WERI-Rb-1 (cell line): ENCODE measurements around the gene HECTD2.

Source experiments
- DNase-seq: peaks from one replicate; pipeline ENCODE4 v3.0.0-alpha.2; 2020
- H3K27ac ChIP-seq: fragments of 250-450 bp; sonication (Bioruptor Pico); 2 replicates; pipeline ENCODE4 v1.5.1; 2020; ENCODE audit warnings: mild to moderate bottlenecking, moderate library complexity
- H3K27me3 ChIP-seq: fragments of 250-450 bp; sonication (Bioruptor Pico); 2 replicates; pipeline ENCODE4 v1.5.1; 2021; ENCODE audit warnings: mild to moderate bottlenecking, low read depth, moderate library complexity; ENCODE audit not compliant: insufficient read depth, severe bottlenecking
- H3K36me3 ChIP-seq: fragments of 250-450 bp; sonication (Bioruptor Pico); 2 replicates; pipeline ENCODE4 v1.5.1; 2020; ENCODE audit warnings: mild to moderate bottlenecking, moderate library complexity
- H3K4me3 ChIP-seq: 2 replicates; pipeline ENCODE4 v1.5.1; 2011; ENCODE audit warnings: low read depth, mild to moderate bottlenecking, control low read depth, low read length
- H3K9me3 ChIP-seq: fragments of 250-450 bp; sonication (Bioruptor Pico); 2 replicates; pipeline ENCODE4 v1.5.1; 2021; ENCODE audit warnings: mild to moderate bottlenecking, moderate library complexity; ENCODE audit not compliant: severe bottlenecking
- TF ChIP-seq, protein P1 (sequence below): IDR thresholded peaks from 2 replicates; pipeline ENCODE4 v1.5.1; 2011; ENCODE audit warnings: low read depth, mild to moderate bottlenecking, control low read depth, inconsistent platforms, low read length

HECTD2 gene

DNA sequence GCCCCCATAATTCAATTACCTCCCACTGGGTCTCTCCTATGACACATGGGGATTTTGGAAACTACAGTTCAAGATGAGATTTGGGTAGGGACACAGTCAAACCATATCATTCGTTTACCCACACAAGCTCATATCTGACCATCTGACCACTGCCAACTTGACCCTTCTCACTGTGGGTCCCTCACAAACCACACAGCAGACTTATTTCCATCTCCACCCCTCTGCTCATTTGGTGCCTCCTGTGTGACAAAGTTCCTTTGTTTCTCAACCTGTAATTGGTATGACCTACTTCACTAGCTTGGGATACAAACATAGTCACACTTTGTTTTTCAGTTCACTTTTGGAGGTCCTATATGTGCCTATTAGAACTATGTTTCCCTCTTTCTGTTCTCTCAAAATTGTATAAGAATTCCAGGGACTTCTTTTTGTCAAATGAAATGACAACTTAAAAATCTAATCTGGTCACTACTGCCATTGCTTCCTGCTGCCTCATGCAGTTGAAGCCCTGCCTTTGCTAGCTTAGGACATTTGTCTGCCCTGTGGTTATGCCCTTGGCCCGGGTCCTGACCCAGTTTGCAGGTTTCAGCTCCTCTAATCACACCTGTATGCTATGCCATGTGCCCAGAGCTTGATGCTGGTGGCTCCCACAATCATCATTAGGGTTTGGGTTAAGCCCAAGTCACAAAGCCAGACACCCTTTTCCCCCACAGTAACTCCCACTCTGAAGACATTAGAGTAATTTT, 152.9 kb downstream of the HECTD2 start:
- Histone ChIP-seq H3K9me3 (peaks cover 5% of the 10 kb centered on the region), H3K27me3 (no peaks in the 10 kb centered on the region), H3K36me3 (no peaks in the 10 kb centered on the region), H3K4me3 (no peak overlapping the region), H3K27ac (no peak overlapping the region)
- TF ChIP-seq, protein P1, sequence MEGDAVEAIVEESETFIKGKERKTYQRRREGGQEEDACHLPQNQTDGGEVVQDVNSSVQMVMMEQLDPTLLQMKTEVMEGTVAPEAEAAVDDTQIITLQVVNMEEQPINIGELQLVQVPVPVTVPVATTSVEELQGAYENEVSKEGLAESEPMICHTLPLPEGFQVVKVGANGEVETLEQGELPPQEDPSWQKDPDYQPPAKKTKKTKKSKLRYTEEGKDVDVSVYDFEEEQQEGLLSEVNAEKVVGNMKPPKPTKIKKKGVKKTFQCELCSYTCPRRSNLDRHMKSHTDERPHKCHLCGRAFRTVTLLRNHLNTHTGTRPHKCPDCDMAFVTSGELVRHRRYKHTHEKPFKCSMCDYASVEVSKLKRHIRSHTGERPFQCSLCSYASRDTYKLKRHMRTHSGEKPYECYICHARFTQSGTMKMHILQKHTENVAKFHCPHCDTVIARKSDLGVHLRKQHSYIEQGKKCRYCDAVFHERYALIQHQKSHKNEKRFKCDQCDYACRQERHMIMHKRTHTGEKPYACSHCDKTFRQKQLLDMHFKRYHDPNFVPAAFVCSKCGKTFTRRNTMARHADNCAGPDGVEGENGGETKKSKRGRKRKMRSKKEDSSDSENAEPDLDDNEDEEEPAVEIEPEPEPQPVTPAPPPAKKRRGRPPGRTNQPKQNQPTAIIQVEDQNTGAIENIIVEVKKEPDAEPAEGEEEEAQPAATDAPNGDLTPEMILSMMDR, result no peak
- DNase-seq, result no peak

DNA sequence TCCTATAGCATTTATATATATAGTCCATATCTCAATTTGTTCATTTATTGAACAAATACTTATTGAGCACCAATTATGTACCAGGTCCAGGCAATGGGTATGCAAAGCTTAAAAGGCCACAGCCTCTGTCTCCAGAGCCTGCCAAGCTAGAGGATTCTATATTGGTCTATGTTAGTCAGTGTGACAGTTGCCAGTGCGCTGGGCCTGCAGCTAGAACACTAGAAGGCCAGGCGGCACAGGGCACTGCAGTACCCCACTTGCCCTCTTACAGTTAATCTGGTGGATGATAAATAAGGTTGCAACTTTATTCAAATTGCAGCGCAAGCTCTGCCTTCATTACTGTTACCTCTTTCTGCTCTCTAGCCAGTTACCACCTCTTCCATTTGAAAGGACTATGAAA, 153.9 kb downstream of the HECTD2 start:
- TF ChIP-seq, protein P1, result no peak
- Histone ChIP-seq H3K27me3 (no peaks in the 10 kb centered on the region), H3K36me3 (no peaks in the 10 kb centered on the region)

More for the DNA sequence above, 153.9 kb downstream of the HECTD2 start:
- Histone ChIP-seq H3K9me3 (peaks cover 10% of the 10 kb centered on the region), H3K27ac (no peak overlapping the region), H3K4me3 (no peak overlapping the region)
- no peak for DNase-seq
